B cell (primary cell): ENCODE measurements around the gene SULT1B1. TPM values are rescaled to one million over a fixed set of nuclear protein-coding genes. Genes with fewer than 3 reads are reported as not detected.
A peak's percentile ranks its signal among the peaks of the same experiment; 100 is the strongest.

Source experiments
- ATAC-seq: fragments of 200-7000 bp; cut with Tn5 transposase; one replicate; pipeline ENCODE4 v1.10.0; 2021; ENCODE audit warnings: low read depth, mild to moderate bottlenecking, moderate number of reproducible peaks, moderate library complexity
- CTCF ChIA-PET: fragments of 350-600 bp; sonication (Branson Sonifier 250); formaldehyde crosslinking; loops from one replicate; lab custom pipeline; 2021; ENCODE audit warnings: antibody characterized with exemption, inconsistent platforms; lab: Charles Lee
- POLR2A ChIA-PET: fragments of 350-600 bp; sonication (Branson Sonifier 250); formaldehyde crosslinking; loops from one replicate; lab custom pipeline; 2021; ENCODE audit warnings: antibody characterized with exemption; lab: Charles Lee
- DNase-seq: peaks from one replicate; pipeline ENCODE4 v3.0.0; 2013
- H2AFZ ChIP-seq: 2 replicates; pipeline ENCODE4 v1.6.1; 2012; ENCODE audit warnings: mild to moderate bottlenecking, low read depth, low read length; ENCODE audit not compliant: insufficient read depth, poor library complexity, severe bottlenecking
- H3K27ac ChIP-seq, 2 donors: 1 replicate in 1 of 2; 2 replicates in 1 of 2; pipeline ENCODE4 v1.5.1; 2012 to 2013; ENCODE audit warnings: low read length in 2 of 2, mild to moderate bottlenecking in 2 of 2, moderate library complexity in 1 of 2
- H3K27me3 ChIP-seq, 4 experiments: fragments of 200-600 bp in 1 of 4; sonication (generic) in 1 of 4; replicated peaks in 1 of 4; 1 replicate in 2 of 4; 2 replicates in 2 of 4; pipeline versions ENCODE4 v1.6.1 to v1.7.0; 2013 to 2016; ENCODE audit warnings: low read length in 3 of 4, mild to moderate bottlenecking in 2 of 4, mixed read lengths in 1 of 4, moderate library complexity in 1 of 4; ENCODE audit not compliant: insufficient read depth in 4 of 4, control insufficient read depth in 3 of 4; ENCODE audit errors: control extremely low read depth in 1 of 4
- H3K36me3 ChIP-seq, 2 experiments: replicated peaks in 1 of 2; 1 replicate in 1 of 2; 2 replicates in 1 of 2; pipeline versions ENCODE4 v1.6.1 to v1.7.1; 2013; ENCODE audit warnings: low read length in 1 of 2; ENCODE audit not compliant: insufficient read depth in 2 of 2, control insufficient read depth in 1 of 2; ENCODE audit errors: control extremely low read depth in 1 of 2, extremely low read depth in 1 of 2
- H3K4me1 ChIP-seq, 2 donors: fragments of 200-600 bp in 1 of 2; sonication (generic) in 1 of 2; 1 replicate in 1 of 2; 2 replicates in 1 of 2; pipeline versions ENCODE4 v1.5.1 to v1.6.1; 2013 to 2017; ENCODE audit warnings: low read length in 2 of 2; ENCODE audit not compliant: control insufficient read depth in 2 of 2, insufficient read depth in 2 of 2
- H3K4me2 ChIP-seq: replicated peaks from 2 replicates; pipeline ENCODE3; 2012; ENCODE audit warnings: mild to moderate bottlenecking, low read depth, low read length; ENCODE audit not compliant: poor library complexity, severe bottlenecking
- H3K4me3 ChIP-seq, 5 experiments: fragments of 200-600 bp in 1 of 5; sonication (generic) in 1 of 5; 1 replicate in 3 of 5; 2 replicates in 2 of 5; pipeline versions ENCODE4 v1.5.1 to v1.7.0; 2011 to 2016; ENCODE audit warnings: low read length in 4 of 5, mild to moderate bottlenecking in 4 of 5, low read depth in 2 of 5, control low read depth in 1 of 5, moderate library complexity in 1 of 5; ENCODE audit not compliant: insufficient read depth in 1 of 5; ENCODE audit errors: control extremely low read depth in 1 of 5, extremely low read depth in 1 of 5
- H3K79me2 ChIP-seq: fragments of 200-600 bp; sonication (generic); one replicate; pipeline ENCODE4 v1.6.0; 2016; ENCODE audit warnings: low read length; ENCODE audit not compliant: control insufficient read depth, insufficient read depth
- H3K9ac ChIP-seq: fragments of 200-600 bp; sonication (generic); 2 replicates; pipeline ENCODE4 v1.6.1; 2017; ENCODE audit warnings: mild to moderate bottlenecking, low read length, moderate library complexity
- H3K9me3 ChIP-seq, 3 donors: one replicate each; pipeline versions ENCODE4 v1.6.1 to v1.7.1; 2013; ENCODE audit warnings: low read length in 2 of 3; ENCODE audit not compliant: control insufficient read depth in 2 of 3, insufficient read depth in 1 of 3; ENCODE audit errors: control extremely low read depth in 1 of 3
- H4K20me1 ChIP-seq: 2 replicates; pipeline ENCODE4 v1.6.0; 2012; ENCODE audit warnings: mild to moderate bottlenecking, low read length; ENCODE audit not compliant: insufficient read depth, control insufficient read depth, poor library complexity, severe bottlenecking
- H3K27ac Mint-ChIP-seq: one replicate; pipeline ENCODE4 v1.8.0; 2021; ENCODE audit warnings: mixed read lengths
- H3K27me3 Mint-ChIP-seq: one replicate; pipeline ENCODE4 v1.8.0; 2021; ENCODE audit warnings: mixed read lengths
- H3K4me1 Mint-ChIP-seq: one replicate; pipeline ENCODE4 v1.8.0; 2021; ENCODE audit warnings: mixed read lengths
- H3K4me3 Mint-ChIP-seq: one replicate; pipeline ENCODE4 v1.8.0; 2021; ENCODE audit warnings: mixed read lengths
- H3K9me3 Mint-ChIP-seq: one replicate; pipeline ENCODE4 v1.8.0; 2022; ENCODE audit warnings: mixed read lengths; ENCODE audit not compliant: insufficient read depth
- CTCF ChIP-seq: fragments of 200-600 bp; IDR thresholded peaks from one replicate; pipeline ENCODE4 v1.8.0; 2022; ENCODE audit warnings: antibody characterized with exemption, mild to moderate bottlenecking
- EZH2 ChIP-seq: IDR thresholded peaks from 2 replicates; pipeline ENCODE4 v1.6.1; 2012; ENCODE audit warnings: borderline replicate concordance, low read depth, mild to moderate bottlenecking, moderate library complexity, low read length; ENCODE audit not compliant: insufficient read depth, poor library complexity, severe bottlenecking
- WGBS: methylation state at CpG from one replicate; pipeline ENCODE4 v1.1.5; 2013; ENCODE audit warnings: missing lambda C conversion rate; ENCODE audit not compliant: insufficient coverage; 5-methylcytosine and 5-hydroxymethylcytosine counted together
- intact Hi-C: fragments of 100-400 bp; cut with micrococcal nuclease; formaldehyde crosslinking; loops from one replicate; pipeline ENCODE4 v1.10.0; 2022
- polyA plus RNA-seq: library from polyadenylated mRNA; depleted of rRNA; stranded (reverse); fragments of >200 nt; gene quantifications from 2 replicates; pipeline ENCODE4 v1.2.3, GENCODE V29; 2012
- total RNA-seq, 2 donors: library from RNA; stranded (reverse); fragments of 120-200 nt in 1 of 2; gene quantifications; 1 replicate in 1 of 2; 2 replicates in 1 of 2; pipeline versions ENCODE4 v1.2.3 to v1.2.4, GENCODE V29; 2013 to 2022

Gene SULT1B1
- total and polyA plus RNA-seq, 2 donors (not counting 1 experiment from before 2014, with no cell fraction given): 0.01 to 0.12 TPM

DNA sequence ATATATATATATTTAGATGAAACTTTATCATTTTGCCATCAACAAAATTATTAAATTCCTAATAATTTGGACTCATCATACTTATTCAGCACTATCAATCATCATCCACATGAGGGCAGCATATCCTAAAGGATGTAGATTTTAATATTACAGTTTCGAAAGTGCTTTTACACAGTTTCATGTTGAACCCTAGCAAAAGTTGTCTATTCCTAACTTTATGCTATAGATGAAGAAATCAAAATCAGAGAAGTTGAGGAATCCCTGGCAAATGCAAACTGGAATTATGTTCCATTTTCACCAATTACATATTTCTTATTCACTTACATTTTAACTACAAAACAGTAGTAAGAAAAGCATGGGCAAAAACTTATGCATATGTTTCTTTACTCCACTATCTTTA, 70.8 kb downstream of the SULT1B1 start:
- Mint-ChIP-seq H3K27me3 (no peaks in the 10 kb centered on the region), H3K4me1 (no peaks in the 10 kb centered on the region), H3K9me3 (no peaks in the 10 kb centered on the region), H3K27ac (no peak overlapping the region), H3K4me3 (no peak overlapping the region)
- TF ChIP-seq CTCF (peak; percentile 36), EZH2 (no peak)
- Histone ChIP-seq H3K4me2 (no peak overlapping the region), H3K79me2 (no peaks in the 10 kb centered on the region), H4K20me1 (no peaks in the 10 kb centered on the region), H3K27ac (no peak overlapping the region), H3K9ac (no peak overlapping the region), H3K9me3 (no peaks in the 10 kb centered on the region), H3K36me3 (no peaks in the 10 kb centered on the region), H2AFZ (no peak overlapping the region), H3K27me3 (no peaks in the 10 kb centered on the region), H3K4me1 (no peaks in the 10 kb centered on the region), H3K4me3 (no peak overlapping the region)
- ATAC-seq: no peak
- ChIA-PET POLR2A (no interaction called here), CTCF (no interaction called here)
- intact Hi-C loops: loop anchor here (10.0 kb wide), 1 partner anchor 815 kb away; no protein-coding TSS in a partner anchor
- WGBS: no CpG with 5 or more reads among the region's 1 CpG
- DNase-seq: peak; percentile 9

DNA sequence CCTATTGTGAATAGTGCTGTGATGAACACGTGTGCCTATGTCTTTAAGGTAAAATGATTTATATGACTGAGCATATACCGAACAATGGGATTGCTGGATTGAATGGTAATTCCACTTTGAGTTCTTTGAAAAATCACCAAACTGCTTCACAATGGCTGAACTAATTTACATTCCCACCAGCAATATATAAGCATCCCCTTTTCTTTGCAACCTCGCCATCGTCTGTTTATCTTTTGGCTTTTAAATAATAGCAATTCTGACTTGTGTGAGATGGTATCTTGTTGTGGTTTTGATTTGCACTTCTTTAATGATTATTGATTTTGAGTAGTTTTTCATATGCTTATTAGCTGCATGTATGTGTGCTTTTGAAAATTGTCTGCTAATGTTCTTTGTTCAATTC, 75.6 kb downstream of the SULT1B1 start:
- DNase-seq (no peak), ATAC-seq (no peak)
- Histone ChIP-seq H3K9me3 (no peaks in the 10 kb centered on the region), H3K79me2 (no peaks in the 10 kb centered on the region), H3K27me3 (no peaks in the 10 kb centered on the region), H4K20me1 (no peaks in the 10 kb centered on the region), H2AFZ (no peak overlapping the region), H3K4me3 (no peak overlapping the region), H3K4me1 (no peaks in the 10 kb centered on the region), H3K36me3 (no peaks in the 10 kb centered on the region), H3K4me2 (no peak overlapping the region), H3K9ac (no peak overlapping the region), H3K27ac (no peak overlapping the region)
- Mint-ChIP-seq H3K27ac (no peak overlapping the region), H3K4me1 (no peaks in the 10 kb centered on the region), H3K9me3 (no peaks in the 10 kb centered on the region), H3K27me3 (no peaks in the 10 kb centered on the region), H3K4me3 (no peak overlapping the region)
- WGBS: no CpG with 5 or more reads among the region's 4 CpGs
- TF ChIP-seq EZH2 (no peak), CTCF (no peak)
- intact Hi-C loops: loop anchor here (10.0 kb wide), 1 partner anchor 820 kb away; no protein-coding TSS in a partner anchor
- CTCF ChIA-PET: no interaction called here
- POLR2A ChIA-PET: no interaction called here

Other genes with a start within 250 kb of the SULT1B1 start
- not detected in 2 replicates for gene UGT2A2, start 121.0 kb downstream of the SULT1B1 start, total RNA-seq
- gene UGT2A2, start 121.0 kb downstream of the SULT1B1 start, polyA plus RNA-seq: not detected in 2 replicates
- gene UGT2A1, start 107.4 kb downstream of the SULT1B1 start, total RNA-seq: not detected in 2 replicates
- not detected in 2 replicates for gene UGT2A1, start 107.4 kb downstream of the SULT1B1 start, polyA plus RNA-seq
- not detected in 2 replicates for gene SULT1E1, start 99.5 kb upstream of the SULT1B1 start, total RNA-seq
- not detected in 2 replicates for gene SULT1E1, start 99.5 kb upstream of the SULT1B1 start, polyA plus RNA-seq
- not detected in 2 replicates for gene CSN1S1, start 170.4 kb upstream of the SULT1B1 start, total RNA-seq
- not detected in 2 replicates for gene CSN1S1, start 170.4 kb upstream of the SULT1B1 start, polyA plus RNA-seq
- gene CSN2, start 205.1 kb upstream of the SULT1B1 start, total RNA-seq: not detected in 2 replicates
- not detected in 2 replicates for gene CSN2, start 205.1 kb upstream of the SULT1B1 start, polyA plus RNA-seq
- gene STATH, start 235.3 kb upstream of the SULT1B1 start, total RNA-seq: not detected in 2 replicates
- gene STATH, start 235.3 kb upstream of the SULT1B1 start, polyA plus RNA-seq: not detected in 2 replicates